ENCODE data around the gene CLEC16A. TPM values are rescaled to one million over a fixed set of nuclear protein-coding genes. Genes with fewer than 3 reads are reported as not detected.

CLEC16A gene
- total and polyA plus RNA-seq, 4 donors: 14.3 to 44.4 (median 26.4) TPM

DNA sequence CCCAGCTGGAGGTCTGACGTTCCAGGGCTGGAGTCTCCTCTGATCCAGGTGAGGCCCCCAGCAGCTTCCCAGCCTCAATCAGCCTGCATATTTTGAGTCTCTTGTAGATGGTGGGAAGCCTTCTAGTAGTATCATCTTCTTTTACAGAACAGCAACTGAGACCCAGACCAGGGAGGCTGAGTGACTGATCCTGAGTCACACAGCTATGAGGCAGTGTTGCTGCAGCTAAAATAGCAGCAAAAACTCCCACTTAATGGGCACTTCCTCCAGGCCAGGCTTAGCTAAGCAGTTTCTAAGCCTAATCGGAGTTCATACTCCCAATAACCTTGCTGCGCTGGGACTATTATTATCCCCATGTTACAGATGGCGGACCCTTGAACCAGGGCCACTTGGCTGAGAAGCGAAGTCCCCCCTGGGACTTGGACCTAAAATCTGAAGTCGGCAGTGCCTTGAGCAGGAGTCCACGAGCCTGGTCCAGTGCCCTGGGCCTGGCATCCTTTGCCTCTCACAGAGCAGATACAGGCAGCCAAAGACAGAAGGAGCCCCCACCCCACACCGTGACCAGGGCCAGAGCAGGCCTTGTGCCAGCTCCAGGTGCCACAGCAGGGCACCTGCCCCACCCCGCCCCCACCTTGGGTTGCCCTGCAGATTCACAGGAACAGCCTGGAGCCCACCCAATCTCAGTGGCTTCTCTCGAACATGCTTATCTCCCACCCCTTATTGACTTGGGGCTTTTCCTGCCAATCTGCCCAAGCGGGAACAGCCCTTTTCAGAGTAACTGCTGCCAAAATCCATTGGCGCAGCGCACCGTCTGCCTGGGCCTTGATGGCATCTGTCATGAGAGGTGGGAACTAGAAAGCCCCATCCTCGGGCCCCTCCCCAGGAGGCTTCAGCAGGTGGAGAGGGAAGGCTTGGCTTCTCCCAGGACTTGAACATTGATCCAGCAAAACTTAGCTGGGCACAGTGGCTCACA is 246.5 kb downstream of the CLEC16A start:
- 88% methylated on average over 15 of the region's 15 CpGs for WGBS, 2 donors
- no peaks in the 10 kb centered on the region for H3K9me3 ChIP-seq (ENCODE audit: control insufficient read depth in 4 of 4, insufficient read depth in 3 of 4, low read length in 3 of 4)
- no peak overlapping the region for H3K27ac ChIP-seq (ENCODE audit: low read depth in 1 of 2, low read length in 1 of 2)
- TF ChIP-seq, protein P1, sequence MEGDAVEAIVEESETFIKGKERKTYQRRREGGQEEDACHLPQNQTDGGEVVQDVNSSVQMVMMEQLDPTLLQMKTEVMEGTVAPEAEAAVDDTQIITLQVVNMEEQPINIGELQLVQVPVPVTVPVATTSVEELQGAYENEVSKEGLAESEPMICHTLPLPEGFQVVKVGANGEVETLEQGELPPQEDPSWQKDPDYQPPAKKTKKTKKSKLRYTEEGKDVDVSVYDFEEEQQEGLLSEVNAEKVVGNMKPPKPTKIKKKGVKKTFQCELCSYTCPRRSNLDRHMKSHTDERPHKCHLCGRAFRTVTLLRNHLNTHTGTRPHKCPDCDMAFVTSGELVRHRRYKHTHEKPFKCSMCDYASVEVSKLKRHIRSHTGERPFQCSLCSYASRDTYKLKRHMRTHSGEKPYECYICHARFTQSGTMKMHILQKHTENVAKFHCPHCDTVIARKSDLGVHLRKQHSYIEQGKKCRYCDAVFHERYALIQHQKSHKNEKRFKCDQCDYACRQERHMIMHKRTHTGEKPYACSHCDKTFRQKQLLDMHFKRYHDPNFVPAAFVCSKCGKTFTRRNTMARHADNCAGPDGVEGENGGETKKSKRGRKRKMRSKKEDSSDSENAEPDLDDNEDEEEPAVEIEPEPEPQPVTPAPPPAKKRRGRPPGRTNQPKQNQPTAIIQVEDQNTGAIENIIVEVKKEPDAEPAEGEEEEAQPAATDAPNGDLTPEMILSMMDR (IDR thresholded peaks at IDR 0.05; ENCODE audit: control extremely low read depth, extremely low read depth): no peak
- ATAC-seq (ENCODE audit: insufficient read depth, low FRiP score) (no peak), DNase-seq (no peak)
- H3K9ac ChIP-seq (ENCODE audit: insufficient read depth in 1 of 2, low read length in 2 of 2): no peak overlapping the region
- H3K27me3 ChIP-seq (ENCODE audit: control insufficient read depth in 3 of 3, insufficient read depth in 3 of 3, low read length in 2 of 3): no peaks in the 10 kb centered on the region
- H3K4me3 ChIP-seq: no peak overlapping the region
- H3K36me3 ChIP-seq (ENCODE audit: control insufficient read depth in 4 of 4, insufficient read depth in 4 of 4, low read length in 4 of 4): no peaks in the 10 kb centered on the region
- H3K4me1 ChIP-seq (ENCODE audit: control insufficient read depth in 5 of 5, insufficient read depth in 5 of 5, low read length in 5 of 5): peaks cover 0 to 10% (median 0%) of the 10 kb centered on the region in 5 donors

DNA sequence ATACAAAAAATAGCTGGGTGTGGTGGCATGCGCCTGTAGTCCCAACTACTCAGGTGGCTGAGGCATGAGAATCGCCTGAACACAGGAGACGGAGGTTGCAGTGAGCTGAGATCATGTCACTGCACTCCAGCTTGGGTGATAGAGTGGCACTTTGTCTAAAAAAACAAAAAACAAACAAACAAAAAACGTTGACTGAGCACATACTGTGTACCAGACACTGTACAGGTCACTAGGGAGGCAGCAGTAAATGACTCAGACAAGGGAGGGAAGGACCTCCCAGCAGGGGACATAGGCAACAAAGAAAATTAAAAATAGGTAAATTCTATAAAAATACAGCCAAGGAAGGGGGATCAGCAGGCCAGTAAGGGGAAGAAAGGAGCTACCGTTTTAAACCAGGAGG is 247.3 kb downstream of the CLEC16A start:
- TF ChIP-seq, protein P1 (IDR thresholded peaks at IDR 0.05; ENCODE audit: control extremely low read depth, extremely low read depth): no peak
- Histone ChIP-seq H3K4me3 (no peak overlapping the region), H3K4me1 (ENCODE audit: control insufficient read depth in 5 of 5, insufficient read depth in 5 of 5, low read length in 5 of 5) (peaks cover 0 to 10% (median 0%) of the 10 kb centered on the region in 5 donors), H3K27me3 (ENCODE audit: control insufficient read depth in 3 of 3, insufficient read depth in 3 of 3, low read length in 2 of 3) (no peaks in the 10 kb centered on the region), H3K9ac (ENCODE audit: insufficient read depth in 1 of 2, low read length in 2 of 2) (no peak overlapping the region), H3K27ac (ENCODE audit: low read depth in 1 of 2, low read length in 1 of 2) (no peak overlapping the region), H3K9me3 (ENCODE audit: control insufficient read depth in 4 of 4, insufficient read depth in 3 of 4, low read length in 3 of 4) (no peaks in the 10 kb centered on the region), H3K36me3 (ENCODE audit: control insufficient read depth in 4 of 4, insufficient read depth in 4 of 4, low read length in 4 of 4) (no peaks in the 10 kb centered on the region)
- no peak for ATAC-seq (ENCODE audit: insufficient read depth, low FRiP score)
- 76 to 87% methylated on average over 5 of the region's 5 CpGs for WGBS, 2 donors
- DNase-seq: no peak

DNA sequence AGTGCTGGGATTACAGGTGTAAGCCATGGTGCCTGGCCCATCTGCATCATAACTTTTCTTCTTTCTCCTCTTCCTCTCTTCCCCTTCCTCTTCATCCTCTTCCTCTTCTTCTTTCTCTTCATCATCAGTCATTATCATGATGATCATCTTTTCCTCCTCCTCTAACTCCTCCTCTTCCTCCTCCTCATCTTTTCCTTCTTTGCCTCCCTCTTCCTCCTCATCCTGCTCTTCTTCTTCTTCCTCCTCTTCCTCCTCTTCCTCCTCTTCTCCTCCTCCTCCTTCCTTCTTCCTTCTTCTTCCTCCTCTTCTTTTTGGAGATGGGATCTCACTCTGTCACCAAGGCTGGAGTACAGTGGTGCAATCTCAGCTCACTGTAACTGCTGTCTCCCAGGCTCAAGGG is 249.1 kb downstream of the CLEC16A start:
- Histone ChIP-seq H3K9me3 (ENCODE audit: control insufficient read depth in 4 of 4, insufficient read depth in 3 of 4, low read length in 3 of 4) (no peaks in the 10 kb centered on the region), H3K4me3 (no peak overlapping the region), H3K36me3 (ENCODE audit: control insufficient read depth in 4 of 4, insufficient read depth in 4 of 4, low read length in 4 of 4) (no peaks in the 10 kb centered on the region), H3K27me3 (ENCODE audit: control insufficient read depth in 3 of 3, insufficient read depth in 3 of 3, low read length in 2 of 3) (no peaks in the 10 kb centered on the region), H3K9ac (ENCODE audit: insufficient read depth in 1 of 2, low read length in 2 of 2) (no peak overlapping the region), H3K27ac (ENCODE audit: low read depth in 1 of 2, low read length in 1 of 2) (no peak overlapping the region), H3K4me1 (ENCODE audit: control insufficient read depth in 5 of 5, insufficient read depth in 5 of 5, low read length in 5 of 5) (no peaks in the 10 kb centered on the region)
- ATAC-seq (ENCODE audit: insufficient read depth, low FRiP score) (no peak), DNase-seq (no peak)
- TF ChIP-seq, protein P1 (IDR thresholded peaks at IDR 0.05; ENCODE audit: control extremely low read depth, extremely low read depth): no peak

All from lung (tissue), 12 donors.